ENCODE results near the gene PRKG1. TPM values are rescaled to one million over a fixed set of nuclear protein-coding genes. Genes with fewer than 3 reads are reported as not detected.

Gene PRKG1
- total and polyA plus RNA-seq, 2 experiments from 2014 or later, result 18.2 to 21.1 TPM

DNA sequence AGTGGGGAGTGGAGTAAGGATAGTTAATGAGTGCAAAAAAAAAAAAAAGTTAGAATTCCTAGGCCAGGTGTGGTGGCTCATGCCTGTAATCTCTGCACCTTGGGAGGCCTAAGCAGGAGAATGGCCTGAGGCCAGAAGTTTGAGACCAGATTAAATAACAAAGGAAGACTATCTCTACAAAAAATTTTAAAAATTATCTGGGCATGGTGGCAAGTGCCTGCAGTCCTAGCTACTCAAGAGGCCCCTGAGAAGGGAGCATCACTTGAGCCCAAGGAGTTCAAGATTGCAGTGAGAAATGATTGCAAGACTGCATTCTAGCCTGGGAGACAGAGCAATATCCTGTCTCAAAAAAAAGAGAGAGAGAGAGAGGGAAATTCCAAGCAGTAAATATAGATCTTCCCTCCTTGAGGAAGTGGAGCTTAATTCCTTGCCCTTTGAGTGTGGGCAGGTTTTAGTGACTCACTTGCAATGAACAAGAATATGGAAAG is 644.6 kb downstream of the PRKG1 start:
- DNase-seq (ENCODE audit: low spot score), result peak; percentile 67
- H3K27ac Mint-ChIP-seq, result peak overlapping the region; percentile 9; the same call in 1 of the 2 replicates

More for the DNA sequence above, 644.6 kb downstream of the PRKG1 start:
- peak overlapping the region; percentile 26; the same call in 1 of the 2 replicates for H3K27ac ChIP-seq (ENCODE audit: low read depth)
- H3F3A ChIP-seq (replicated peaks; ENCODE audit: low read depth), result no peaks in the 10 kb centered on the region
- H2AFZ ChIP-seq, result no peak overlapping the region
- H3K36me3 ChIP-seq (ENCODE audit: insufficient read depth), result no peaks in the 10 kb centered on the region
- no peaks in the 10 kb centered on the region for H3K79me2 ChIP-seq (replicated peaks; ENCODE audit: insufficient read depth)
- no peaks in the 10 kb centered on the region for H4K20me1 ChIP-seq (replicated peaks; ENCODE audit: insufficient read depth)
- peaks cover 14% of the 10 kb centered on the region for H3K4me1 Mint-ChIP-seq
- H3K9me3 Mint-ChIP-seq, result no peaks in the 10 kb centered on the region
- H3K27me3 ChIP-seq (ENCODE audit: insufficient read depth), result no peaks in the 10 kb centered on the region
- H3K4me3 ChIP-seq, result no peak overlapping the region
- H3K4me1 ChIP-seq (ENCODE audit: insufficient read depth), result peaks cover 22% of the 10 kb centered on the region
- peak; percentile 85 for ATAC-seq
- TF ChIP-seq, protein P1, sequence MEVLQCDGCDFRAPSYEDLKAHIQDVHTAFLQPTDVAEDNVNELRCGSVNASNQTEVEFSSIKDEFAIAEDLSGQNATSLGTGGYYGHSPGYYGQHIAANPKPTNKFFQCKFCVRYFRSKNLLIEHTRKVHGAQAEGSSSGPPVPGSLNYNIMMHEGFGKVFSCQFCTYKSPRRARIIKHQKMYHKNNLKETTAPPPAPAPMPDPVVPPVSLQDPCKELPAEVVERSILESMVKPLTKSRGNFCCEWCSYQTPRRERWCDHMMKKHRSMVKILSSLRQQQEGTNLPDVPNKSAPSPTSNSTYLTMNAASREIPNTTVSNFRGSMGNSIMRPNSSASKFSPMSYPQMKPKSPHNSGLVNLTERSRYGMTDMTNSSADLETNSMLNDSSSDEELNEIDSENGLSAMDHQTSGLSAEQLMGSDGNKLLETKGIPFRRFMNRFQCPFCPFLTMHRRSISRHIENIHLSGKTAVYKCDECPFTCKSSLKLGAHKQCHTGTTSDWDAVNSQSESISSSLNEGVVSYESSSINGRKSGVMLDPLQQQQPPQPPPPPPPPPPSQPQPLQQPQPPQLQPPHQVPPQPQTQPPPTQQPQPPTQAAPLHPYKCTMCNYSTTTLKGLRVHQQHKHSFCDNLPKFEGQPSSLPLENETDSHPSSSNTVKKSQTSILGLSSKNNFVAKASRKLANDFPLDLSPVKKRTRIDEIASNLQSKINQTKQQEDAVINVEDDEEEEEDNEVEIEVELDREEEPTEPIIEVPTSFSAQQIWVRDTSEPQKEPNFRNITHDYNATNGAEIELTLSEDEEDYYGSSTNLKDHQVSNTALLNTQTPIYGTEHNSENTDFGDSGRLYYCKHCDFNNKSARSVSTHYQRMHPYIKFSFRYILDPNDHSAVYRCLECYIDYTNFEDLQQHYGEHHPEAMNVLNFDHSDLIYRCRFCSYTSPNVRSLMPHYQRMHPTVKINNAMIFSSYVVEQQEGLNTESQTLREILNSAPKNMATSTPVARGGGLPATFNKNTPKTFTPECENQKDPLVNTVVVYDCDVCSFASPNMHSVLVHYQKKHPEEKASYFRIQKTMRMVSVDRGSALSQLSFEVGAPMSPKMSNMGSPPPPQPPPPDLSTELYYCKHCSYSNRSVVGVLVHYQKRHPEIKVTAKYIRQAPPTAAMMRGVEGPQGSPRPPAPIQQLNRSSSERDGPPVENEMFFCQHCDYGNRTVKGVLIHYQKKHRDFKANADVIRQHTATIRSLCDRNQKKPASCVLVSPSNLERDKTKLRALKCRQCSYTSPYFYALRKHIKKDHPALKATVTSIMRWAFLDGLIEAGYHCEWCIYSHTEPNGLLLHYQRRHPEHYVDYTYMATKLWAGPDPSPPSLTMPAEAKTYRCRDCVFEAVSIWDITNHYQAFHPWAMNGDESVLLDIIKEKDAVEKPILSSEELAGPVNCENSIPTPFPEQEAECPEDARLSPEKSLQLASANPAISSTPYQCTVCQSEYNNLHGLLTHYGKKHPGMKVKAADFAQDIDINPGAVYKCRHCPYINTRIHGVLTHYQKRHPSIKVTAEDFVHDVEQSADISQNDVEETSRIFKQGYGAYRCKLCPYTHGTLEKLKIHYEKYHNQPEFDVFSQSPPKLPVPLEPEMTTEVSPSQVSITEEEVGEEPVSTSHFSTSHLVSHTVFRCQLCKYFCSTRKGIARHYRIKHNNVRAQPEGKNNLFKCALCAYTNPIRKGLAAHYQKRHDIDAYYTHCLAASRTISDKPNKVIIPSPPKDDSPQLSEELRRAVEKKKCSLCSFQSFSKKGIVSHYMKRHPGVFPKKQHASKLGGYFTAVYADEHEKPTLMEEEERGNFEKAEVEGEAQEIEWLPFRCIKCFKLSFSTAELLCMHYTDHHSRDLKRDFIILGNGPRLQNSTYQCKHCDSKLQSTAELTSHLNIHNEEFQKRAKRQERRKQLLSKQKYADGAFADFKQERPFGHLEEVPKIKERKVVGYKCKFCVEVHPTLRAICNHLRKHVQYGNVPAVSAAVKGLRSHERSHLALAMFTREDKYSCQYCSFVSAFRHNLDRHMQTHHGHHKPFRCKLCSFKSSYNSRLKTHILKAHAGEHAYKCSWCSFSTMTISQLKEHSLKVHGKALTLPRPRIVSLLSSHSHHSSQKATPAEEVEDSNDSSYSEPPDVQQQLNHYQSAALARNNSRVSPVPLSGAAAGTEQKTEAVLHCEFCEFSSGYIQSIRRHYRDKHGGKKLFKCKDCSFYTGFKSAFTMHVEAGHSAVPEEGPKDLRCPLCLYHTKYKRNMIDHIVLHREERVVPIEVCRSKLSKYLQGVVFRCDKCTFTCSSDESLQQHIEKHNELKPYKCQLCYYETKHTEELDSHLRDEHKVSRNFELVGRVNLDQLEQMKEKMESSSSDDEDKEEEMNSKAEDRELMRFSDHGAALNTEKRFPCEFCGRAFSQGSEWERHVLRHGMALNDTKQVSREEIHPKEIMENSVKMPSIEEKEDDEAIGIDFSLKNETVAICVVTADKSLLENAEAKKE (CRISPR knock-in tag; IDR thresholded peaks at IDR 0.05), result 0 out of 2 replicates have a peak, but pooled peaks have one; percentile 21
- no peak for TF ChIP-seq EZH2 (IDR thresholded peaks at IDR 0.05; ENCODE audit: low read depth, unreplicated experiment)
- TF ChIP-seq STAT1 (IDR thresholded peaks at IDR 0.05; ENCODE audit: unreplicated experiment), result no peak
- H3K36me3 Mint-ChIP-seq (ENCODE audit: low read depth), result no peaks in the 10 kb centered on the region
- H3K27me3 Mint-ChIP-seq (ENCODE audit: insufficient read depth, low read depth, poor library complexity), result peaks cover 4% of the 10 kb centered on the region
- H3K4me3 Mint-ChIP-seq, result no peak overlapping the region
- H3K4me2 ChIP-seq, result peak overlapping the region; percentile 8; the same call in 1 of the 2 replicates
- H3K9me2 ChIP-seq (ENCODE audit: insufficient read depth), result no peaks in the 10 kb centered on the region

All from GM23338 (cell line).